ENCODE results near the gene KIF4A.
A peak's percentile ranks its signal among the peaks of the same experiment; 100 is the strongest.

KIF4A gene

DNA sequence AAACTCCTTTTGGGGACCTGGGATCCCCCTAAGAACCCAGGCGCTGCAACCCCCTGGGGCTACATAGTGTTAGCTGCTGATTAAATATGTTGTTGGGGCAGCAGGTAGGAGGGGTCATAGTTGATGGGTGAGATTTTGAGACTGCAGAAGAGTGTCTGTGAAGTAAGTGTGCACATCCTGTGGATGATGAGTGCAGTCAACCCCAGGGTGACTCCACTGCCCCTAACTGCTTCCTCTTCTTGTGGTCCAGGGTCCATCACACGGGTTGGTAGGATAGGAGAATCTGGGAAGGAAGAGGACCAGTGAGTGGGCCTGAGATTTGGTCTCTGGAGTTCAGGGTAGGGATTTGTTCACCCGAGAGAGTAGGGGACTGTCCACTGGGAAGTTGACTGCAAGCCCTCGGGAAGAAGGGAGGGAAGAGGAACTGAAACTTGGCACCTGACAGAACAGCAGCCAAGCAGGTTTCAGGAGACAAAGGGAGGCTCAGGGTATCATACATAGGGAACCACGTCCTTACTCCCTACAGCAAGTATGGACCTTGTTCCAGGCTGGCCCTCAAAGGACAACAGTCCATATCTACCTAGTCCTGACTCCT lies 163.2 kb downstream of the KIF4A start:
- Histone ChIP-seq H3K27me3 (ENCODE audit: insufficient read depth, low read length) (no peaks in the 10 kb centered on the region), H3K36me3 (ENCODE audit: insufficient read depth, low read length) (no peaks in the 10 kb centered on the region), H3K4me1 (ENCODE audit: control insufficient read depth, insufficient read depth, low read length, unreplicated experiment) (no peaks in the 10 kb centered on the region), H2AFZ (ENCODE audit: low read length, unreplicated experiment) (no peak overlapping the region), H3K27ac (ENCODE audit: low read depth, low read length) (no peak overlapping the region), H3K4me3 (ENCODE audit: low read depth, low read length) (peak overlapping the region; percentile 81), H3K79me2 (ENCODE audit: control insufficient read depth, insufficient read depth, low read length, unreplicated experiment) (no peaks in the 10 kb centered on the region)

DNA sequence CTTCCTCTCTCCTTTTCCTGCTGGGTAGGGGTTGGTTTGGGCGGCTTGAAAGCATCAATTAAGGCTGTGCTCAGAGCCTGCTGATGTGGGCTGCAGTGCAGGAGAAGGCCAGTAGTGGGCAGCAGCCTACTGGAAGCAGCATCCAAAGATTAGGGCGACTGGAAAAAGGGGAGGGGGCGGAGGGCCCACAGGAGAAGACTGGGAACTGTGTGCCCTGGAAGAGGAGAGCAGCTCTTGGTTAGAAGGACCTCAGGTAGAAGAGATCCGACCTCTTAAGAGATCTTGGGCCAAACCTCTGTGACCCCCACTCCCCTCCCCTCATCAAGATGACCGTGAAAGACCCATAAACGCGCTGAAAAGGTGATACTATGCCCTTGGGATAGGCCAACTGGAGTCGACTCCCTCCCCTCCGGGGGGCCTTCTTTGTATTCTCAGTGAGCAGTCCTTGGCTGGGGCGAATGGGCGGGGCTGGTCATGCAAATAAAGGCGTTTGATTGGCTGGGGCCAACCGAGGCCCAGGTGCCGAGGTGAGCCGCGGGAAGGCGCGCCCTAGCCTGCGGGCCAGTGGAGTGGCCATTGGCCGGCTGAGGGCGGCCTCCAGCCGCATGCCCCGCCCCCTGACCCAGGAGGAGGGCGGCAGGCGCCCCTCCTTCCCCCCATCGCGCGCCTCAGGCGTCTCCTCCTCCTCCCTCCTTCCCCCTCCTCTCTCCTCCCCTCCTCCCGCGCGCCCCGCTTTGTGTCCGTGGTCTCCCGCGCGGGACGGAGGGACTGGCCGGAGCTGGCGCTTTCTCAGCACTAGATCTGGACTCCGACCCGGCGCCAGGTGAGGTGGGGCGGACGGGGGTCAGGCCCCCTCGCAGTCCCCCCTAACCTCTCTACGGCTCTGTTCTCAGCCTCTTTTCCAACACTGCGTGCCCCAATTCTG lies 164.8 kb downstream of the KIF4A start:
- Histone ChIP-seq H2AFZ (ENCODE audit: low read length, unreplicated experiment) (peak overlapping the region; percentile 37), H3K4me3 (ENCODE audit: low read depth, low read length) (peak overlapping the region; percentile 67)

DNA sequence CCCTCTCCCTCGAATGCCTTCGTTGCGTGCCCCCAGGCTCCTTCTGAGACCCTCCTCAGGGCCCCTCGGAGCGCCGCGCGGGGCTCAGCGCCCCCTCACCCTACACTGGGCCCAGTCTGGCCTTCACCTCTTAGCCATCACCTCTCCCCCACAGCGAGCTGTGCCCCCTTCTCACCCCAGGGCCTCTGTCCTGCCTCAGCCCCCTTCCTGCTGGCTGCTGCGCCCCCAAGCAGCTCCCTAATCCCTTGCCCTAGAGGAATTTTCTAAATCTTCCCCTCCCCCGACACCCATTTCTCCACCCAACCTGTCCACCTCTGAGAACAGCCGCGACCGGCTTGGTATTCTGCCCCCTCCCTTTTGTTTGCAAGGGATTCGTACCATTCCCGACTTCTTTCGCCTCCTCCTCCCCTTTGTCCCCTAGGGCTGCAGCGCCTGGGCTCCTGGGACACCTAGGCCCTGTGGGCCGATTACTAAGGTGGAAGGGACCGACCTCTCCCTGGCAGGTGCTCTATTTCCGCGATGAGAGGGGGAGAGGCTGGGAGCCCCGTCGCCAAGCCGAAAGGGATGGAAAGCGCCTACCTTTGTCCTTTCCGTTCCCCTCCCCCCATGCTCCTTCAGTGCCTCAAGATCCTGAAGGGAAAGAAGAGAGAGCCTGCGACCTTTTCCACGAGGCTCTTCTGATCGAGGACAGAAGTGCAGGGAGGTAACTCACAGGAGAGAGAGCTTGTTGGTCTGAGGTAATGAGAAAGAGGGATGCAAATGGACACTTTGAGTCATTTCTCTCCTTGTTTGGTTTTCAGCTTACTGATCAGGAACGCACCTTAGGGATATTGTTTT lies 165.7 kb downstream of the KIF4A start:
- no peaks in the 10 kb centered on the region for H3K79me2 ChIP-seq (ENCODE audit: control insufficient read depth, insufficient read depth, low read length, unreplicated experiment)
- no peaks in the 10 kb centered on the region for H3K27me3 ChIP-seq (ENCODE audit: insufficient read depth, low read length)
- peak overlapping the region; percentile 67 for H3K4me3 ChIP-seq (ENCODE audit: low read depth, low read length)
- H3K4me1 ChIP-seq (ENCODE audit: control insufficient read depth, insufficient read depth, low read length, unreplicated experiment), result no peaks in the 10 kb centered on the region
- H3K36me3 ChIP-seq (ENCODE audit: insufficient read depth, low read length), result no peaks in the 10 kb centered on the region
- no peak overlapping the region for H3K27ac ChIP-seq (ENCODE audit: low read depth, low read length)
- H2AFZ ChIP-seq (ENCODE audit: low read length, unreplicated experiment), result no peak overlapping the region

More for the DNA sequence above, 164.8 kb downstream of the KIF4A start:
- no peaks in the 10 kb centered on the region for H3K79me2 ChIP-seq (ENCODE audit: control insufficient read depth, insufficient read depth, low read length, unreplicated experiment)
- no peaks in the 10 kb centered on the region for H3K4me1 ChIP-seq (ENCODE audit: control insufficient read depth, insufficient read depth, low read length, unreplicated experiment)
- no peaks in the 10 kb centered on the region for H3K36me3 ChIP-seq (ENCODE audit: insufficient read depth, low read length)
- no peaks in the 10 kb centered on the region for H3K27me3 ChIP-seq (ENCODE audit: insufficient read depth, low read length)
- no peak overlapping the region for H3K27ac ChIP-seq (ENCODE audit: low read depth, low read length)

DNA sequence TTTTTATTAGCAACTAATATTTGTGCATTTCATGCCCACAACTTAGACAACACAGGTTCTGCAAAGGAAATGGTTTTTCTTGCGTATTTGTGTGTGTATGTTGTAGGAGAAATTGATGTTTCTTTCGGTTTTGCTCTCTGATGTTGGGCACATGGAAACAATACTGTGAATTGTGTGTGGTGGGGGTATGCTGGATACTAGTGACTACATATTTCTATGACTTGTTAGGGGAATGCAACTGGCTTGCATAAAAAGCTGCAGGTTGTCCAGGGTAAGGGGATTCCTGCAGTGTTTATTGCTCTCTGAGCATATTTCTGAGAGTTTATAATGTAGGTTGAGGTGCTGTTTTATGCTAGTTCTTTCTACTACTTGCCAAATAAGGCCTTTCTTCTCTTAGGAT lies 166.4 kb downstream of the KIF4A start:
- H3K4me1 ChIP-seq (ENCODE audit: control insufficient read depth, insufficient read depth, low read length, unreplicated experiment), result no peaks in the 10 kb centered on the region
- no peaks in the 10 kb centered on the region for H3K79me2 ChIP-seq (ENCODE audit: control insufficient read depth, insufficient read depth, low read length, unreplicated experiment)
- no peaks in the 10 kb centered on the region for H3K27me3 ChIP-seq (ENCODE audit: insufficient read depth, low read length)
- H3K36me3 ChIP-seq (ENCODE audit: insufficient read depth, low read length), result no peaks in the 10 kb centered on the region
- no peak overlapping the region for H3K27ac ChIP-seq (ENCODE audit: low read depth, low read length)
- no peak overlapping the region for H2AFZ ChIP-seq (ENCODE audit: low read length, unreplicated experiment)
- H3K4me3 ChIP-seq (ENCODE audit: low read depth, low read length), result no peak overlapping the region

DNA sequence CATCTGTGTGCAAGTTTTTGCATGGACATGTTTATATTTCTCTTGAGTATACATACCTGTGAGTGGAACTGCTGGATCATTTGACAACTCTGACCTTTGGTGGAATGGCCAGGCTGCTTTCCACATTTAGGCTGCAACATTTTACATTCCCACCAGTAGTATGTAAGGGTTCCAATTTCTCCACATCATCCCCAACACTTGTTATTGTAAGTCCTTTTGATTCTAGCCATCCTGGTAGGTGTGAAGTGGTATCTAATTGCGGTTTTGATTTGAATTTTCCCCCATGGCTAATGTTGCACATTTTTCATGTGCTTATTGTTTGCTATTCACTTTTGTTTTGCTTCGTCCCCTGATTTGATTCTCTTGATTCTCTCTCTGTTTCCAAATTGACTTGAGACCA lies 171.1 kb downstream of the KIF4A start:
- H3K79me2 ChIP-seq (ENCODE audit: control insufficient read depth, insufficient read depth, low read length, unreplicated experiment), result no peaks in the 10 kb centered on the region

DNA sequence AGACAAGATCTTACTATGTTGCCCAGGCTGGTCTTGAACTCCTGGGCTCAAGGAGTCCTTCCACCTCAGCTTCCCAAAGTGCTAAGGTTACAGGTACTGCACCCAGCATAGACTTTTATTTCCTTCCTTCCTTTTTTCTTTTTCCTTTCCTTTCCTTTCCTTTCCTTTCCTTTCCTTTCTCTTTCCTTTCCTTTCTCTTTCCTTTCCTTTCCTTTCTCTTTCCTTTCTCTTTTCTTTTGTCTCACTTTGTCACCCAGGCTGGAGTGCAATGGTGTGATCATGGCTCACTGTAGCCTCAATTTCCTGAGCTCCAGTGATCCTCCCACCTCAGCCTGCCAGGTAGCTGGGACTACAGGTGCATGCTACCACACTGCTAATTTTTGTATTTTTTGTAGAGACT lies 174.1 kb downstream of the KIF4A start:
- no peaks in the 10 kb centered on the region for H3K36me3 ChIP-seq (ENCODE audit: insufficient read depth, low read length)
- H2AFZ ChIP-seq (ENCODE audit: low read length, unreplicated experiment), result no peak overlapping the region
- H3K4me3 ChIP-seq (ENCODE audit: low read depth, low read length), result no peak overlapping the region
- H3K27ac ChIP-seq (ENCODE audit: low read depth, low read length), result no peak overlapping the region
- no peaks in the 10 kb centered on the region for H3K79me2 ChIP-seq (ENCODE audit: control insufficient read depth, insufficient read depth, low read length, unreplicated experiment)
- no peaks in the 10 kb centered on the region for H3K27me3 ChIP-seq (ENCODE audit: insufficient read depth, low read length)
- H3K4me1 ChIP-seq (ENCODE audit: control insufficient read depth, insufficient read depth, low read length, unreplicated experiment), result no peaks in the 10 kb centered on the region

More for the DNA sequence above, 171.1 kb downstream of the KIF4A start:
- no peaks in the 10 kb centered on the region for H3K36me3 ChIP-seq (ENCODE audit: insufficient read depth, low read length)
- no peaks in the 10 kb centered on the region for H3K4me1 ChIP-seq (ENCODE audit: control insufficient read depth, insufficient read depth, low read length, unreplicated experiment)
- H3K27ac ChIP-seq (ENCODE audit: low read depth, low read length), result no peak overlapping the region
- H3K27me3 ChIP-seq (ENCODE audit: insufficient read depth, low read length), result no peaks in the 10 kb centered on the region
- no peak overlapping the region for H3K4me3 ChIP-seq (ENCODE audit: low read depth, low read length)
- H2AFZ ChIP-seq (ENCODE audit: low read length, unreplicated experiment), result no peak overlapping the region

GRCh38 chrX:70466968-70467367 lies 177.1 kb downstream of the KIF4A start:
- H3K27ac ChIP-seq (ENCODE audit: low read depth, low read length), result no peak overlapping the region
- H3K4me1 ChIP-seq (ENCODE audit: control insufficient read depth, insufficient read depth, low read length, unreplicated experiment), result no peaks in the 10 kb centered on the region
- H2AFZ ChIP-seq (ENCODE audit: low read length, unreplicated experiment), result no peak overlapping the region
- no peaks in the 10 kb centered on the region for H3K36me3 ChIP-seq (ENCODE audit: insufficient read depth, low read length)
- H3K79me2 ChIP-seq (ENCODE audit: control insufficient read depth, insufficient read depth, low read length, unreplicated experiment), result no peaks in the 10 kb centered on the region
- no peaks in the 10 kb centered on the region for H3K27me3 ChIP-seq (ENCODE audit: insufficient read depth, low read length)
- no peak overlapping the region for H3K4me3 ChIP-seq (ENCODE audit: low read depth, low read length)

- Histone ChIP-seq H3K4me1 (ENCODE audit: control insufficient read depth, insufficient read depth, low read length, unreplicated experiment) (no peaks in the 10 kb centered on the region), H3K27me3 (ENCODE audit: insufficient read depth, low read length) (no peaks in the 10 kb centered on the region), H3K36me3 (ENCODE audit: insufficient read depth, low read length) (no peaks in the 10 kb centered on the region), H3K4me3 (ENCODE audit: low read depth, low read length) (no peak overlapping the region), H3K79me2 (ENCODE audit: control insufficient read depth, insufficient read depth, low read length, unreplicated experiment) (no peaks in the 10 kb centered on the region), H2AFZ (ENCODE audit: low read length, unreplicated experiment) (no peak overlapping the region), H3K27ac (ENCODE audit: low read depth, low read length) (no peak overlapping the region)
Measured at GRCh38 chrX:70468709-70469108, 178.8 kb downstream of the KIF4A start.
